Fibroblast of skin of abdomen (primary cell): ENCODE measurements around the gene SOWAHB. TPM values are rescaled to one million over a fixed set of nuclear protein-coding genes. Genes with fewer than 3 reads are reported as not detected.
A peak's percentile ranks its signal among the peaks of the same experiment; 100 is the strongest.

Experiments used
- DNase-seq: peaks from one replicate; pipeline ENCODE4 v3.0.0-alpha.2; 2013
- polyA plus RNA-seq, 2 experiments: library from polyadenylated mRNA; unstranded; fragments of 120-200 nt; gene quantifications; one replicate each; pipeline ENCODE4 v1.2.1, GENCODE V29; 2013; ENCODE audit not compliant: insufficient read length in 2 of 2

SOWAHB gene, protein sequence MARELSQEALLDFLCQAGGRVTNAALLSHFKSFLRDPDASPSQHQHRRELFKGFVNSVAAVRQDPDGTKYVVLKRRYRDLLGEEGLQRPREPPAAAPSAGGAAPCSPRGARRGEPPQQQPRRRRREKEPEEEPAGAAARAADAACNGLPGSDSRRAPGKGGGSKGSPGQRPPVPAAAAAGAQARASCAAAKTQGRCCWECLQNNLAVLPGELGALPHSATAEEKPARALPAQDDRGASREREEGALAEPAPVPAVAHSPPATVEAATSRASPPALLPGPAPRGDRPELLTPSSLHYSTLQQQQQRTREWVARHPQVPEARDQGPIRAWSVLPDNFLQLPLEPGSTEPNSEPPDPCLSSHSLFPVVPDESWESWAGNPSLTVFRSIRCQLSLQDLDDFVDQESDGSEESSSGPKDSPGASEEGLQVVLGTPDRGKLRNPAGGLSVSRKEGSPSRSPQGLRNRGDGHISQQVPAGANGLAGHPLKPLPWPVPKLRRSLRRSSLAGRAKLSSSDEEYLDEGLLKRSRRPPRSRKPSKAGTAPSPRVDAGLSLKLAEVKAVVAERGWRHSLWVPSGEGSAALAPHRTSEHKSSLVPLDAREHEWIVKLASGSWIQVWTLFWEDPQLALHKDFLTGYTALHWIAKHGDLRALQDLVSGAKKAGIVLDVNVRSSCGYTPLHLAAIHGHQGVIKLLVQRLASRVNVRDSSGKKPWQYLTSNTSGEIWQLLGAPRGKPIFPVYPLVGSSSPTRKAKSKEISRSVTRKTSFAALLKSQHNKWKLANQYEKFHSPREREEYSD
- 0.21 TPM for polyA plus RNA-seq (2013, experiment 1 of 2; ENCODE audit: insufficient read length)
- polyA plus RNA-seq (2013, experiment 2 of 2; ENCODE audit: insufficient read length): 0.17 TPM

GRCh38 chr4:76897536-76898384 is at the start of gene SOWAHB:
Gene SOWAHB, minus strand, starts transcription at chr4:76898144. Its CDS starts 295 bp downstream, at chr4:76897849.
- DNase-seq: no peak

- DNase-seq: peak; percentile 37
These were observed 49.4 kb upstream of the SOWAHB start for GRCh38 chr4:76947369-76947768.

GRCh38 chr4:76943790-76944189 is 45.8 kb upstream of the SOWAHB start:
- DNase-seq: no peak

GRCh38 chr4:76943129-76943620 is 45.2 kb upstream of the SOWAHB start:
- DNase-seq: no peak

GRCh38 chr4:76939184-76939583 is 41.2 kb upstream of the SOWAHB start:
- no peak for DNase-seq

GRCh38 chr4:76931576-76932276 is 33.8 kb upstream of the SOWAHB start:
- no peak for DNase-seq

DNA sequence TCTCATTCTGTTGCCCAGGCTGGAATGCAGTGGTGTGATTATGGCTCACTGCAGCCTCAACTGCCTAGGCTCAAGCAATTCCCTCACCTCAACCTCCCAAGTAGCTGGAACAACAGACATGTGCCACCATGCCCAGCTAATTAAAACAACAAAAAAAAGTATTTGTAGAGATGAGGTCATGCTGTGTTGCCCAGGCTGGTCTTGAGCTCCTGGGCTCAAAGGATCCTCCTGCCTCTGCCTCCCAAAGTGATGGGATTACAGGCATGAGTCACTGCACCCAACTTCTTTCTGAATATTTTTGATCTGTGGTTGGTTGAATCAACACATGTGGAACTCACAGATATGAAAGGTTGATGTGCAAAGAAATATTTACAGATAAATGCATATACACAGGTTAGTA is 33.1 kb upstream of the SOWAHB start:
- no peak for DNase-seq

GRCh38 chr4:76930685-76931084 is 32.7 kb upstream of the SOWAHB start:
- no peak for DNase-seq

DNA sequence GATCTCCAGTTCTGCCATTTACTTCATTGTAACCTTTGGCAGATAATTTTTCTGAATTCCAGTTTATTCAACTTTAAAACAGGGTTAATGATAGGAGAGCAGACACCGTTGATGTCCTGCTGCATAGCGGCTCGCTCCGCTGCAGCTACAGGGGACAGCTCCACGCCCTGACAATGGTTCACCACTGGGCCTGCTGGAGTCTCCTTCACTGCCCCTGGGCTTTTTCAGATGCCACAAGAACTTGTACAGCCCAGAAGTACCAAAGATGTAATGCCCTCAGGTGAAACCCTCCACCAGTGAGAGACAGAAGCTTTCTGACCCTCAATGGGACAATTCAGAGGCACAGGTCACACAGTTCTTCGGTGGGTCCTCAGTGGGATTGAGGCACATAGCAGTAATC is 28.9 kb upstream of the SOWAHB start:
- DNase-seq: no peak

- no peak for DNase-seq
These were observed 25.8 kb upstream of the SOWAHB start for GRCh38 chr4:76923619-76924357.

- DNase-seq: no peak
These were observed 22.8 kb upstream of the SOWAHB start for GRCh38 chr4:76920715-76921114.

DNA sequence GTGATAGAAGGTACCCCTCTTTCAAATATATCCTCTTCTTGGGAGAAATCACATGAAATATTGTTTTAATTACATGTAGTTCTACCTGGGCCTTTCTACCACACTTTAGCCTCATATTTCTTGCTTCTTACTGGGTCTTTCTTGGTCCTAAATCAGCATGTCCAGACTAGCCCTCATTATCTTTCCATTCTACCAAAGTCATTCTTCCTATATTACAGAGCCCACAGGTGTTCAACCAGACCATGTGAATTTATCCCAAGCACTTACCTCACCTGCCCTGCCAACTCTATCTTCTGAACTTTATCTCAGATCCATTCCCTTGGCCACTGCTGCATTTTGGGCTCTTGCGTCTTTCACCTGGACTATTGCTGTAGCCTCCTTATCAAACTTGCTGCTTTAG is 11.8 kb upstream of the SOWAHB start:
- DNase-seq: no peak

- DNase-seq: peak; percentile 93
These were observed 7.6 kb upstream of the SOWAHB start for GRCh38 chr4:76905521-76905920.

GRCh38 chr4:76904646-76905190 is 6.8 kb upstream of the SOWAHB start:
- DNase-seq: no peak

DNA sequence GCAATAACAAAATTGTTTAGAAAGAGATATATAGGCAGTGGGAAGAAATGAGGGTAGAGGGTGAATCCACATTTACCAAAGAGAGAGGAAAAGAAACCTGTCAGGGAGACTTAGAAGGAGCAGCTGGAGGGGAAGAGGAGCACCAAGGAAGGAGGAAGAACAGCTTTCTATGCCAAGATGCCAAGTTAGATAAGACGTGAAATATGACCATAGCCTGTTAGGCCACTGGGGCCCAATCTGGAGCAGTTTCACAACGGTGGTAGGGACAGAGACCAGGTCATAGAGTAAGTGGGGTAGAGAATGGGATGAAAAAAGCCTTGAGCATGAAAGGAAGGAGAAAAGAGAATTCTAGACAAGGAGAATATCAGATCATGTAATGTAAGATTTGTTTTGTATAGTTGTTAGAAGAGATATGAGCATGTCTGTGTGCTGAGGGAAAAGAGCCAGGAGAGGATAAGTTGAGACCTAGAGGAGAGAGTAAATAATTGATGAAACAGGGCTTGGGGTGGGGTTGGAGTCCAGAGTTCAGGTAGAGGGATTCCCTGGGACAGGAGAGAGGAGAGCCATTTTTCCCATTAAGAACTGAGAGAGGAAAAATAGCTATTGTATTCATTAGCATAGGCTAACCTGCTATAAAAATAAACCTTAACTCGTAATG is 4.4 kb upstream of the SOWAHB start:
- DNase-seq: no peak

DNA sequence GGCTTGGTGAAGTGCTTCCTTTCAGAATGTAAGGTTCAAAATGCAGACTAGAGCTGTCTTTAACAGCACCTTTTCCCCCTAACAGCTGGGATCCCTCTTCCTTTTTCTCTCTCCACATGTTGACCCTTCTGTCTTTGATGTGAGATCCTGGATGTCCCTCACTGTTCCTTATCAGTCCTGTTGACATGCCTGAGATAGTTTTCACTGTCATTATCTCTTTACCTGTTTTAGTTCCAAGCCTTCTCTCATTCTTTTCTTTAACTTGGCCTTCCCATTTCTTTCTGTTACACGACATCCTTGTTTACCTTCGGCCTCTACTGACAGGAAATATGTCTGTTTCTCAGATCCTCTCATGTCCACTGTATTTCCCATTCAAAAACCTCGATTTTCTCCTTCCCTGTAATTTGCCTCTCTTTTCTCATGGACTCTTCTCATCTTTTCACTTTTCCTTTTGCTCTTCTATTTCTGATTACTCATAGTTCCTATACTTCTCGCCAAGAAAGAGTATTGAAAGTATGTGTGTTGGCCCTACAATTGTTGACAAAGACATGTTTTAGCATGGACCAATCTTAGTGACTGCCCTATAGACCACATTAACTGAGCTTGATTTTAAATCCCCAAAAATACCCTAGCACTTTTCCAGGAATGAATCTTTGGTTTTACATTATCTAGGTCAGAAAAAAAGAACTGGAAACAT is 1.2 kb upstream of the SOWAHB start:
- no peak for DNase-seq

GRCh38 chr4:76898385-76898692 is 395 bp upstream of the SOWAHB start:
- no peak for DNase-seq

GRCh38 chr4:76896614-76897535 is 1.1 kb downstream of the SOWAHB start:
- peak; percentile 18 for DNase-seq

DNA sequence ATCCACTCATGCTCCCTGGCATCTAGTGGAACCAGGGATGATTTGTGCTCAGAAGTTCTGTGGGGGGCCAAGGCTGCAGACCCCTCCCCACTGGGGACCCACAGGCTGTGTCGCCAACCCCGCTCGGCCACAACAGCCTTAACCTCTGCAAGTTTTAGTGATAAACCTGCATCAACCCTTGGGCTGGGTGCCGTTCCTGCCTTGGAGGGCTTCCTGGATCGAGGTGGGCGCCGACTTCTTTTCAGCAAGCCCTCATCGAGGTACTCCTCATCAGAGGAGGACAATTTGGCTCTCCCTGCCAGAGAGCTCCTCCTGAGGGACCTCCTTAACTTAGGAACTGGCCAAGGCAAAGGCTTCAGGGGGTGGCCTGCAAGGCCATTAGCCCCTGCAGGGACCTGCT is 1.9 kb downstream of the SOWAHB start:
- no peak for DNase-seq
